ENCODE results near the gene DIPK1A.
"Not testable (repeated sequence)": the region's sequence is repeated elsewhere in the genome, so short reads cannot be mapped to it uniquely, and the experiment has no call there.

The DIPK1A gene

GRCh38 chr1:92980732-92981647 is 19.7 kb upstream of the DIPK1A start:
- DNase-seq (ENCODE audit: low spot score): no peak

- peak; percentile 75 for DNase-seq (ENCODE audit: low spot score)
These were observed 14.4 kb upstream of the DIPK1A start for GRCh38 chr1:92975551-92976232.

DNA sequence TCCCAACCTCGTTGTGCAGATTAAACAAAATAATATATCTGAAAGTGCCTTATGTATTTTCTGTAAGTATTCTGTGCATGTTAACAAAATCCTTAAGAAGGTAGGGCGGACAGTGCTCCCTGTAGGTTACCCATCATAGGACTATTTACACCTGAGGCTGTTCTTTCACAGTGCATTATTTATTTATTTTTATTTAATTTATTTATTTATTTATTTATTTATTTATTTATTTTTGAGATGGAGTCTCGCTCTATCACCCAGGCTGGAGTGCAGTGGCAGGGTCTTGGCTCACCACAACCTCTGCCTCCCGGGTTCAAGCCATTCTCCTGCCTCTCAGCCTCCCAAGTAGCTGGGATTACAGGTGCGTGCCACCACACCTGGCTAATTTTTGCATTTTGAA is 12.8 kb upstream of the DIPK1A start:
- DNase-seq (ENCODE audit: low spot score): not testable (repeated sequence)

DNA sequence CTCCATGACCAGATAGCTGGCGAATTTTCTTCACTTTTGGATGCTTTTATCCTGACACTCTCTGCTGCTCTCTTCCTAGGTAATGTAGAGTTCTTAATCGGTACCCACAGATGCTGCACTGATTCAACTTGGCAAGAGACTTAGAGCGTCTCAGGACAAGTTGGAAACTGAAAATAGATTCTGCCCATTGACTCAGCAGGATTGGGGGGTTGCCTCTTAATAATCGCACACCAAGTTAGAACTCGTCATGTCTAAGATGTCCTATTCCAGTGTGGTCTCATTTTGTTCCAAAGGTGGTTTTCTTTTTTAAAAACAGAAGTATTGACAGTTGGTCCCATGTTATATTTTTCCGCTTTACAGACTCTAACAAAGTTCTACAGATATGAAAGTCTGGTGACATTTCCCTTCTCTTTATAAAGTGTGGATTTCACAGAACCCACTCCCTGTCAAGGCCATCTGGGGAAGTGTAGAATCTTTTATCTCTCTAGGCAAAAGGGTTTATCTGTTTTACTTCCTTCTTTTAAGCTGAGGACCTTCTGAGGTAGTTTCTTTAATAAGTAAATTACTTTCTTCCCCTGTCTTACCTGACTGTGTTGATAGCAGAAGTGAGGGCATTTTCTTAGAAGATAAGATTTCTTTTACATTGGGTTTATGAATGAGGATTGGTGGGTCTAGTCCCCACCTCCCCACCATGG is 12.1 kb upstream of the DIPK1A start:
- peak; percentile 44 for DNase-seq (ENCODE audit: low spot score)

DNA sequence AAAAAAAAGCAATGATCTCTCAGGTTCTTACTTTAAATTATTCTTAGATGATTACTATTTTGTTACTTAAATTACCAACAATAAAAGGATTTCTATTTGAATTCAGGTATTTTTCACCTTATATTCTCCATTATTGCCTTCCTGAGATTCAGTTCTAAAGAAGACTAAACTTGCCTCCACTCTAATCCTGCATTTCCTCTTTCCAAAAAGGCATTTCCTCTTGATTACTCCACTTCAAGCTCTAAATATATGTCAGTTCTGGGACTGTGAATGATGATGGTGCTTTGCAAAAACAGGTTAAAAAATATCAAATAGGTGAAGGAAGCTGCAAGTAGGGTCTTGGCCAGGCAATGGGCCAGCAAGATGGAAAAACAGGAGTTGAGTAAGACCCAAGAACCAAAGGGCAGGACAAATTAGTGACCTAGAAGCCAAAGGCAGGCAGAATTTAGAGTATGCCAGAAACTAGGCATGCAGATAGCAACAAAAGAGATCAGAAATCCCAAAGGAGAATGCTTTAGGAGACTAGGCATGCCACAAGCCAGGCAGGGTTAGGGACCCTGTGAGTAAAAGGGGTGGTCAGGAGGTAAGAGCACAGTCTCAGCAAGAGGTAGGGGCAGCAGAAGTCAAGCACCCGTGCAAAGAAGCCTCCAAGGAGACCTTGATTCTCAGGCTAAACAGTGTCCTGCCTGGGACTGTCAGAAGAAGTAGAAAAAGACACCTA is 11.3 kb upstream of the DIPK1A start:
- DNase-seq (ENCODE audit: low spot score): no peak

- not testable (repeated sequence) for DNase-seq (ENCODE audit: low spot score)
These were observed 10.7 kb upstream of the DIPK1A start for GRCh38 chr1:92971932-92972331.

GRCh38 chr1:92970990-92971689 is 9.9 kb upstream of the DIPK1A start:
- no peak for DNase-seq (ENCODE audit: low spot score)

- no peak for DNase-seq (ENCODE audit: low spot score)
These were observed 8.3 kb upstream of the DIPK1A start for GRCh38 chr1:92969517-92969916.

DNA sequence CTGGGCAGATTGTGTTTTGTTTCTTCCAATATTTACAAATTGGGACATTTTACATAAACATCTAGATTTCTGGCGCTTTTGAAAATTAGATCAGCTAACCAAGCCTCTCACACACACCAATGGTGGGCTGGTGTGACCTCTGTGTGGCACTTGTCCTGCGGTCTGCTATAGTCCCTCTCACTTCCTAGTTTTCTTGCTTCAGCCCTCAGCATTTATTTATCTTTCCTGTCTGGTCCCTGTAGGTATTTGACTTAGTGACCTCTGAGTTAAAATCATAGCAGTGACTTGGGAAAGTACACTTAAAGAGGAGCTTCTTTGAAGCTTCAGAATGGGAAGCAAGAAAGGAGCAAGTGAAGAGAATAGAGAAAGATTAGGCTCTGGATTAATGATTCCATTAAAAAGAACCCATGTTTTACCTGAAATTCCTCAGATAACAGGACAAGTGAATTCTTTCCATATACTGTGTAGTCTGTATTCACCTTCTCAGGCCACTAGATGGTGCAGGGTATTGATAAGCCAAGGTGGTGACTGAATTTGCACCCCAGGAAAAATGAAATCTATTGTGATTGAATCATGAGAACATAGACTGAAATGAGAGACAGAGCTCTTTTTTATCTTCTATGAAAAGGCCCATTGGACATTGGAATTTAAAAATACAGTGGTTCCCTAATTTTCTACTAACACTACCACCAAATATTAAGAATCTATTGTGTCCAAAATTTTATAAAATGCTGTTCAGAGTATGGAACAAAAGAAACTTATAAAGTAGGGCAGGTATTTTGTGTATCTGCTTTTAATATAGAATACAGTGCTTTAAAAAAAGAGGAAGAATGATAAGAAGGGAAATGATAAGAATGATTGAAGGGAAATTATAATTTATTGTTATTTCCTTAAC is 7.1 kb upstream of the DIPK1A start:
- no peak for DNase-seq (ENCODE audit: low spot score)

DNA sequence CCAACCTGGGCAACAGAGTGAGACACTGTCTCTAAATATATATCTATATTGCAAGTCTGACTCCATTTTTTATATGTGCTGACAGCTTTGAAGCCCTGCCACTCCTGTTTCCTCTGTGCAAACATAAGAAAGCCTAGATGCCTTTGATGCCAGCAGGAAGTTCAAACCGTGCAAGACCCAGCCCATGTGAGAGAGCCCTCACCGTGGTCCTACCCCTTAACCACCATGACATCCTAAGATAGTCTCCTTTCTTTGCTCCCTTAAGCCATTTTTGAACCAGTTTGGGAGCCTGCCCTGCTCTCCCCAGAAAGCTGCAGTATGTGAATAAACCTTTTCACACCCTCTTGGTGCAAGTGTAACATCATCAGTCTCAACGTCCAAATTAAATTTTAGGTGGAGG is 3.7 kb upstream of the DIPK1A start:
- no peak for DNase-seq (ENCODE audit: low spot score)

GRCh38 chr1:92964316-92964715 is 3.1 kb upstream of the DIPK1A start:
- no peak for DNase-seq (ENCODE audit: low spot score)

- DNase-seq (ENCODE audit: low spot score): peak; percentile 83
These were observed 862 bp upstream of the DIPK1A start for GRCh38 chr1:92961896-92962752.

DNA sequence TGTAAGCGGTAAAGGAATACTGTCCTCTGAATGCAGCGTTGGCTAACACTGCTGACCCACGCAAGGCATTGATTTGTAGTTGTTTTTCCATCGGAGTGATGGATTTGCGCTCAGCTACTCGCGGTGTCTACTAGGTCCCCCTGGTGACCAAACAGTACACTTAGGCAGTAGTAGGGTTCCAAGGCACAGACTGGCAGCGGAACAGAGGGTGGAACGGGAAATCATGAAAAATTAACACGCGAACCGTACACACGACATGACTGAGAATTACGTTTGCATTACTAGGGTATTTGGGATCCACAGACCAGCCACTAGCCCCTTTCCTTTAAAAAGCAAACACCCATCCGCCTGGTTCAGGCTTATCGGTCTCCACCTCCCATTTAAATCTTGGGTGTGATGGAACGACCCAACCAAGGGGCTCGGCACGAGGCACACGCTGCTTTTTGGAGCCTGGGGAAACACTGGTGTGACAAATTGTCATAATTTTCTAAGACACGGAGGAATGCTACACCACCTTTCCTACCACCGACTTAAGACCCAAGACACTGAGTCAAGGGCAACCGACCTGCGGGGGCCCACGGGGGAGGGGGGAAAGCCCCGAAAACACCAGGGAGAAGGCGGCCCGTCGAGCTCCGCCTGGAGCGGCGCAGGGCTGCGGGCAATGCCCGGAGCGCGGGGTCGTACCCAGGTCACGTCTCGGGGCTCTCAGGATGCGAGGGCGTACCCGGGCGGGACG is 699 bp downstream of the DIPK1A start:
- peak; percentile 66 for DNase-seq (ENCODE audit: low spot score)

- no peak for DNase-seq (ENCODE audit: low spot score)
These were observed 2.9 kb downstream of the DIPK1A start for GRCh38 chr1:92958203-92958970.

DNA sequence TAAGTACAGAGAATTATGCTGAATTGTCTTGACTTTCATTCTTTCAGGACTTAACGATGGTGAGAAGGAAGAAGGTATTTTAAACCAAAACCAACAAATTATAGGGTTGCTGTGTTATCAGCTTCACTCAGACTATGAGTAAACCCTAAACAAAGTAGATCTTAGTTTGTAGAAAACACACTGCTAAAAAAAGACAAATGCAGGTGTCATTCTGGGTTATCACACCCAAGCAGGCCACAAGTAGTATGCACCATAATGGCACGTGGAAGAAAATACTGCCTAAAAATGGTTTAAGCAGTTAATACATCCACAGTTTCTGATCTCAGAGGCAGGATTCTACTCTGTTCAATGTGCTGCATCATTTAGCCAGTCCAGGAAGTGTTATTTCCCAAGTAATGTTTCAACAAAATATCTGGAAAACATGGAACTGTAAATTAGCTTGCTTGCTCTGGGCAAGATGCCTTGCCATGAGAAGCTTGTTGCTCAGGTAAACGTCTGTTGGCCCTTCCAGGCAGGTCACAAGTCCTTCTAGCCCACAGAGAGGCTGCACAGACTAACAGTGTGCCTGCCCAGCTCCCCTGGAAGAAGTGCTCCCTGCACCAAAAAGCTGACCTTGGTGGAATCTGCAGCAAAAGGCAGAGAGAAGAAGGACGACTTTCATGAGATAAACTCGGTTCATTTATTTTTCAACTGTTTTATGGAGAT is 4.1 kb downstream of the DIPK1A start:
- no peak for DNase-seq (ENCODE audit: low spot score)

DNA sequence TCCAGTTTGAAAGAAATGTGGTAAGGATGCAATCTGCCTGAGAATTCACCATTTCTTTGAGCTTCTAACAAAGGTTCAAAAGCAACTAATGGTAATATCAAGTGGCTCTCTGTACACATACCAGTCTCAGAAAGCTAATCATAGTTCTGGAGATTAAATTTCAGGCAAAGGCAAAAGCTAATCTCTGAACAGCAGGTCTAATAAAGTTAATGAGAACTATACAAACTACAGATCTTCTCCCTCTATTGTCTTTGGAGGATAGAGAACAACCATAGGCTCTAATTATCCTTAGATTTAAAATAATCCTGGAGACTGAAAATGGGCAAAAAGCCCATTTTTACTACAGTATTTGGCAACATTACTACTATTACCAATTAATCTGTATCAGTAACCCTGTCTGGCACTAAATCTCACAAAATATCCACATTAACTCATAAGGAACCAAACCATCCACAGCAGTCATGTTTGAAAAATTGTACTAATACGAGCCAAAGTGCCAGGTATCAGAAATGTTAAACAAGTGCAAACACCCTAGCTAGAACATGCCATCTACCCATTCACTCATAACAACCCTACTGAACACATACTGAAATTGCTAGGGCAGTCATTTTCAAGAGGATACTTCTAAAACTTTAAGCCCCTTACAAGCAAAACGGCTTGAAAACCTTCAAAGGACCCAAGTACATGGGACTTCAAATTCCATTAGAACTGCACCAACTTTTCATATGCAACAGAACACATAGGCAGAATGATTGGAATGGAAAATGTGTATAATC is 4.8 kb downstream of the DIPK1A start:
- DNase-seq (ENCODE audit: low spot score): no peak

All from germinal center (tissue), 1 donor.